ENCODE results near the gene FAM174C. TPM values are rescaled to one million over a fixed set of nuclear protein-coding genes. Genes with fewer than 3 reads are reported as not detected.

Gene FAM174C
- 8.1 TPM for total RNA-seq

GRCh38 chr19:1275260-1275975 lies at the start of gene FAM174C:
FAM174C (plus strand) TSS chr19:1275530; CDS start chr19:1275550, 20 bp downstream.

GRCh38 chr19:1237754-1238368 lies 37.5 kb upstream of the FAM174C start, which contains the start of gene CBARP:
CBARP (minus strand) TSS chr19:1238005; CDS start chr19:1236100, 1,905 bp downstream.

GRCh38 chr19:1241417-1242095 lies 33.8 kb upstream of the FAM174C start, which contains the start of gene ATP5F1D:
ATP5F1D (plus strand) TSS chr19:1241751; CDS start chr19:1241851, 100 bp downstream.

GRCh38 chr19:1248139-1248785 lies 27.1 kb upstream of the FAM174C start, which contains the start of gene MIDN:
MIDN (plus strand) TSS chr19:1248583; CDS start chr19:1250297, 1,714 bp downstream.

GRCh38 chr19:1269065-1269477 lies 6.3 kb upstream of the FAM174C start, which contains the start of gene CIRBP:
CIRBP (plus strand) TSS chr19:1269332; CDS start chr19:1270934, 1,602 bp downstream.

GRCh38 chr19:1285737-1286360 lies 10.5 kb downstream of the FAM174C start, which contains the start of gene EFNA2:
EFNA2 (plus strand) TSS chr19:1285873; CDS start chr19:1286169, 296 bp downstream.

Other genes with a start within 250 kb of the FAM174C start
- gene CNN2, start 248.9 kb upstream of the FAM174C start, total RNA-seq = 6.3 TPM
- 4.4 TPM for gene ABCA7, start 235.4 kb upstream of the FAM174C start, total RNA-seq
- gene ARHGAP45, start 208.4 kb upstream of the FAM174C start, total RNA-seq = 2.8 TPM
- gene POLR2E, start 180.2 kb upstream of the FAM174C start, total RNA-seq = 37.6 TPM
- gene GPX4, start 171.5 kb upstream of the FAM174C start, total RNA-seq = 107 TPM
- 8.1 TPM for gene SBNO2, start 101.3 kb upstream of the FAM174C start, total RNA-seq
- gene STK11, start 69.8 kb upstream of the FAM174C start, total RNA-seq = 43.2 TPM
- 15.3 TPM for gene CBARP, start 37.5 kb upstream of the FAM174C start, total RNA-seq
- 15.7 TPM for gene ATP5F1D, start 33.8 kb upstream of the FAM174C start, total RNA-seq
- gene MIDN, start 26.9 kb upstream of the FAM174C start, total RNA-seq = 24.4 TPM
- gene CIRBP, start 6.2 kb upstream of the FAM174C start, total RNA-seq = 380 TPM
- gene EFNA2, start 10.3 kb downstream of the FAM174C start, total RNA-seq = 7.5 TPM
- 36.6 TPM for gene NDUFS7, start 108.4 kb downstream of the FAM174C start, total RNA-seq
- gene GAMT, start 126.0 kb downstream of the FAM174C start, total RNA-seq = 15.0 TPM
- gene DAZAP1, start 132.1 kb downstream of the FAM174C start, total RNA-seq = 40.1 TPM
- 535 TPM for gene RPS15, start 162.9 kb downstream of the FAM174C start, total RNA-seq
- gene APC2, start 174.6 kb downstream of the FAM174C start, total RNA-seq = 276 TPM
- 24.1 TPM for gene C19orf25, start 203.7 kb downstream of the FAM174C start, total RNA-seq
- gene PCSK4, start 214.8 kb downstream of the FAM174C start, total RNA-seq = 3.8 TPM
- 2.2 TPM for gene REEP6, start 215.7 kb downstream of the FAM174C start, total RNA-seq
- gene ADAMTSL5, start 237.5 kb downstream of the FAM174C start, total RNA-seq = not detected
- 0.31 TPM for gene PLK5, start 248.5 kb downstream of the FAM174C start, total RNA-seq

Measured in parietal lobe (tissue), 1 donor.